ENCODE data around the gene KRT9. TPM values are rescaled to one million over a fixed set of nuclear protein-coding genes. Genes with fewer than 3 reads are reported as not detected.
"Not testable (repeated sequence)": the region's sequence is repeated elsewhere in the genome, so short reads cannot be mapped to it uniquely, and the experiment has no call there.

The KRT9 gene
- total RNA-seq, 1 donor = not detected

- H3K27ac ChIP-seq (ENCODE audit: low read depth, low read length) = no peak overlapping the region
- no peak for TF ChIP-seq CTCF (IDR thresholded peaks at IDR 0.05; ENCODE audit: extremely low read depth, low read depth, low read length)
- H2AFZ ChIP-seq (ENCODE audit: low read length) = no peak overlapping the region
Observed at GRCh38 chr17:41578971-41579370, 7.1 kb upstream of the KRT9 start.

GRCh38 chr17:41578538-41578937 is 6.7 kb upstream of the KRT9 start:
- H3K27ac ChIP-seq (ENCODE audit: low read depth, low read length) = no peak overlapping the region
- no peaks in the 10 kb centered on the region for H3K36me3 ChIP-seq (ENCODE audit: insufficient read depth, low read length)
- no peak for DNase-seq (ENCODE audit: insufficient read length, low spot score, missing footprints)
- no peaks in the 10 kb centered on the region for H3K9me3 ChIP-seq (ENCODE audit: low read depth, low read length)
- H3K4me1 ChIP-seq (ENCODE audit: insufficient read depth, low read length) = peaks cover 3% of the 10 kb centered on the region
- no peak overlapping the region for H3K4me3 ChIP-seq (ENCODE audit: insufficient read depth, low read length)
- H4K20me1 ChIP-seq (ENCODE audit: insufficient read depth, low read length) = no peaks in the 10 kb centered on the region
- H3K27me3 ChIP-seq (ENCODE audit: insufficient read depth, low read length) = peaks cover 20% of the 10 kb centered on the region
- no peaks in the 10 kb centered on the region for H3K79me2 ChIP-seq (ENCODE audit: insufficient read depth, low read length)
- TF ChIP-seq CTCF (IDR thresholded peaks at IDR 0.05; ENCODE audit: extremely low read depth, low read depth, low read length) = no peak
- H2AFZ ChIP-seq (ENCODE audit: low read length) = no peak overlapping the region
- H3K4me2 ChIP-seq (ENCODE audit: insufficient read depth, low read length) = no peak overlapping the region

More at GRCh38 chr17:41578971-41579370, 7.1 kb upstream of the KRT9 start:
- no peak overlapping the region for H3K4me2 ChIP-seq (ENCODE audit: insufficient read depth, low read length)
- H3K9me3 ChIP-seq (ENCODE audit: low read depth, low read length) = no peaks in the 10 kb centered on the region
- no peaks in the 10 kb centered on the region for H3K79me2 ChIP-seq (ENCODE audit: insufficient read depth, low read length)
- H3K4me1 ChIP-seq (ENCODE audit: insufficient read depth, low read length) = peaks cover 3% of the 10 kb centered on the region
- peaks cover 20% of the 10 kb centered on the region for H3K27me3 ChIP-seq (ENCODE audit: insufficient read depth, low read length)
- DNase-seq (ENCODE audit: insufficient read length, low spot score, missing footprints) = peak; percentile 78
- H3K36me3 ChIP-seq (ENCODE audit: insufficient read depth, low read length) = no peaks in the 10 kb centered on the region
- no peak overlapping the region for H3K4me3 ChIP-seq (ENCODE audit: insufficient read depth, low read length)
- no peaks in the 10 kb centered on the region for H4K20me1 ChIP-seq (ENCODE audit: insufficient read depth, low read length)

GRCh38 chr17:41576740-41577139 is 4.9 kb upstream of the KRT9 start:
- DNase-seq (ENCODE audit: insufficient read length, low spot score, missing footprints); H3K36me3 ChIP-seq (ENCODE audit: insufficient read depth, low read length); H3K27ac ChIP-seq (ENCODE audit: low read depth, low read length); H3K9me3 ChIP-seq (ENCODE audit: low read depth, low read length); H3K79me2 ChIP-seq (ENCODE audit: insufficient read depth, low read length); H3K4me2 ChIP-seq (ENCODE audit: insufficient read depth, low read length); H2AFZ ChIP-seq (ENCODE audit: low read length); H3K4me1 ChIP-seq (ENCODE audit: insufficient read depth, low read length); H4K20me1 ChIP-seq (ENCODE audit: insufficient read depth, low read length); H3K4me3 ChIP-seq (ENCODE audit: insufficient read depth, low read length): not testable (repeated sequence)
- H3K27me3 ChIP-seq (ENCODE audit: insufficient read depth, low read length) = peaks cover 23% of the 10 kb centered on the region

- H3K79me2 ChIP-seq (ENCODE audit: insufficient read depth, low read length) = no peaks in the 10 kb centered on the region
- H2AFZ ChIP-seq (ENCODE audit: low read length) = no peak overlapping the region
- no peaks in the 10 kb centered on the region for H3K9me3 ChIP-seq (ENCODE audit: low read depth, low read length)
- TF ChIP-seq CTCF (IDR thresholded peaks at IDR 0.05; ENCODE audit: extremely low read depth, low read depth, low read length) = no peak
- no peaks in the 10 kb centered on the region for H4K20me1 ChIP-seq (ENCODE audit: insufficient read depth, low read length)
- H3K4me3 ChIP-seq (ENCODE audit: insufficient read depth, low read length) = no peak overlapping the region
- H3K4me2 ChIP-seq (ENCODE audit: insufficient read depth, low read length) = no peak overlapping the region
- H3K27ac ChIP-seq (ENCODE audit: low read depth, low read length) = no peak overlapping the region
- no peaks in the 10 kb centered on the region for H3K36me3 ChIP-seq (ENCODE audit: insufficient read depth, low read length)
- H3K27me3 ChIP-seq (ENCODE audit: insufficient read depth, low read length) = peaks cover 32% of the 10 kb centered on the region
- no peak for DNase-seq (ENCODE audit: insufficient read length, low spot score, missing footprints)
- peaks cover 3% of the 10 kb centered on the region for H3K4me1 ChIP-seq (ENCODE audit: insufficient read depth, low read length)
Observed at GRCh38 chr17:41575336-41575735, 3.5 kb upstream of the KRT9 start.
